ENCODE results near the gene RAB8B.

The RAB8B gene

DNA sequence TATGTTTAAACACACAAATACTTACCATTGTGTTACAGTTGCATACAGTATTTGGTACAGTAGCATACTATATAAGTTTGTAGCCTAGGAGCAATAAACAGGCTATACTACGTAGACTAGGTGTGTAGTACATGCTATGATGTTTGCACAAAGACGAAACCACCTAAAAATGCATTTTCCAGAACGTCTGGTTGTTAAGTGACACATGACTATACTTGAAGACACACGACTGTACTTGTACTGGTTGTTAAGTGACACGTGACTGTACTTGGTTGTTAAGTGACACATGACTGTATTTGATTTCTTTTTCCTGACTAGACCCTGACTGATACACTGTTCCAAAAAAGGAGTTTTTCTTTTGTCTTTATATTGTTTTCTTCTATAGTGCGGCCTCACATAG lies 34.1 kb downstream of the RAB8B start:
- no peak overlapping the region for H3K4me3 ChIP-seq (ENCODE audit: low read depth, low read length)
- TF ChIP-seq, protein P1, sequence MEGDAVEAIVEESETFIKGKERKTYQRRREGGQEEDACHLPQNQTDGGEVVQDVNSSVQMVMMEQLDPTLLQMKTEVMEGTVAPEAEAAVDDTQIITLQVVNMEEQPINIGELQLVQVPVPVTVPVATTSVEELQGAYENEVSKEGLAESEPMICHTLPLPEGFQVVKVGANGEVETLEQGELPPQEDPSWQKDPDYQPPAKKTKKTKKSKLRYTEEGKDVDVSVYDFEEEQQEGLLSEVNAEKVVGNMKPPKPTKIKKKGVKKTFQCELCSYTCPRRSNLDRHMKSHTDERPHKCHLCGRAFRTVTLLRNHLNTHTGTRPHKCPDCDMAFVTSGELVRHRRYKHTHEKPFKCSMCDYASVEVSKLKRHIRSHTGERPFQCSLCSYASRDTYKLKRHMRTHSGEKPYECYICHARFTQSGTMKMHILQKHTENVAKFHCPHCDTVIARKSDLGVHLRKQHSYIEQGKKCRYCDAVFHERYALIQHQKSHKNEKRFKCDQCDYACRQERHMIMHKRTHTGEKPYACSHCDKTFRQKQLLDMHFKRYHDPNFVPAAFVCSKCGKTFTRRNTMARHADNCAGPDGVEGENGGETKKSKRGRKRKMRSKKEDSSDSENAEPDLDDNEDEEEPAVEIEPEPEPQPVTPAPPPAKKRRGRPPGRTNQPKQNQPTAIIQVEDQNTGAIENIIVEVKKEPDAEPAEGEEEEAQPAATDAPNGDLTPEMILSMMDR (IDR thresholded peaks at IDR 0.05; ENCODE audit: low read depth, low read length), result no peak

DNA sequence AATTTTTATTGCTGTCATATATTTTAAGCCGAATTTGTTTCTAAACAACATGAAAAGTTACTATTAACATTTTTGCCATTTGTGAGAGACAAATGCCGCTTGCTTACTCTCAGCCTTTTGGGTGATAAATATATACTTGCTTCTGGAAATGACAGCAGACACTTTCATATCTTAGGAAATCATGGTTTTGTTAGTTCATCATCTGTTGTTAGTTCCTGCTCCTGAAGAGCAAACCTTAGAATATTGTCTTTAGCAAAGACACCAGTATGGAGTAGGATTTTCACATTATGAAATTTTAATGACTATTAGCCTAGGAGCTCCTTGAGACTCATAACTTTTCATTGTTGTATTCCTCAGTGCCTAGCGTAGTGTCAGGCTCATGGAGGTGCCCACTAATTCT lies 36.0 kb downstream of the RAB8B start:
- H3K4me3 ChIP-seq (ENCODE audit: low read depth, low read length), result no peak overlapping the region
- TF ChIP-seq, protein P1 (IDR thresholded peaks at IDR 0.05; ENCODE audit: low read depth, low read length), result no peak

- TF ChIP-seq, protein P1 (IDR thresholded peaks at IDR 0.05; ENCODE audit: low read depth, low read length), result no peak
- no peak overlapping the region for H3K4me3 ChIP-seq (ENCODE audit: low read depth, low read length)
Observed at GRCh38 chr15:63226155-63226883, 36.9 kb downstream of the RAB8B start.

DNA sequence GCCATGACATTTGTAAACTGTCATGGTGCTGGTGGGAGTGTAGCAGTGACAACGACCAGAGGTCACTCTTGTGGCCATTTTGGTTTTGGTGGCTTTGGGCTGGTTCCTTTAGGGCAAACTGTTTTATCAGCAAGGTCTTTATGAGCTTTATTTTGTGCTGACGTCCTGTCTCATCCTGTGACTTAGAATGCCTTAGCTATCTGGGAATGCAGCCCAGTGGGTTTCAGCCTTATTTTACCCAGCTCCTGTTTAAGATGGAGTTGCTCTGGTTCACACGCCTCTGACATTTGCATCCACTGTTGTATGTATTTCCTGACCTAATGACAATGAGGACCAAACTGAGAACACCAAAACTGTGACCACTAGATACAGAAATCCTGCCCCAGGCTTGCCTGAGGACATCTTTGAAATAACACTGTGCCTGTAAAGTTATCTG lies 37.6 kb downstream of the RAB8B start:
- no peak overlapping the region for H3K4me3 ChIP-seq (ENCODE audit: low read depth, low read length)
- TF ChIP-seq, protein P1 (IDR thresholded peaks at IDR 0.05; ENCODE audit: low read depth, low read length), result no peak

GRCh38 chr15:63227689-63228088 lies 38.3 kb downstream of the RAB8B start:
- no peak overlapping the region for H3K4me3 ChIP-seq (ENCODE audit: low read depth, low read length)
- TF ChIP-seq, protein P1 (IDR thresholded peaks at IDR 0.05; ENCODE audit: low read depth, low read length), result no peak

DNA sequence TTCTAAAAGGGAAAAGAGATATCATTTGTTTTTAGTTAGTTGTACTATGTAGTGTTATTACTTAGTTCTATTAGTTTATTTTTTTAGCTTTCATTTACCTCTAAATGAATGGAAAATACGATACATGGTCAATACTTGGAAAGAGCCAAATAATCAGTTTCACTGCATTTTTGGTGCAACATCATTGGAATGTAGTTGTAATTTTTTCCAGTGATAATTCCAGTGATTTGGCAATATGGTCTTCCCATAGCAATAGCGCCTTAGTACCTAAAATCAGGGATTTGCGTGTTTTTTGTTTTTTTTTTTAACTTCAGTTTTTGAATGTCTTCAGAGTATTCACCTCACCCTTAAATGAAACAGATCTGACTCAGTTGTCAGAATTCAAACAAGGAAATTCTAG lies 41.8 kb downstream of the RAB8B start:
- TF ChIP-seq, protein P1 (IDR thresholded peaks at IDR 0.05; ENCODE audit: low read depth, low read length), result no peak
- no peak overlapping the region for H3K4me3 ChIP-seq (ENCODE audit: low read depth, low read length)

DNA sequence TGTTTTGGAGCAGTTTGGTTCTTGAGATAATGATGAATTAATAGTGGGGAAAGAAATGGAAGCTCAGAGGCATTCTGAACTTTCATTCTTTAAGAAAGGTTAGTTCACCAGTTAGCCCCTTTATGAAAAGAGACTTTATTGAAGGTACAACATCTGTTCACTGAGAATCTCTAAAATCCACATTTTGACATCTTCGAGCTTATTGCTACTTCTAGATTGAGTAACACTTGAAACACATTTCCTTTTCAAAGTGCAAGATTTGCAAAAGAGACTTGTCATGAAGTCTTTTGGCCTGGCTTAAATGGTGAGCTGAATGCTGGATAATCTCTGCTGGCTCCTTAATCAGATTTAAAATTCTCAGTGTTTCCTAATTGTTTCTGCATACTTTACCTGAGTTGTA lies 42.3 kb downstream of the RAB8B start:
- no peak overlapping the region for H3K4me3 ChIP-seq (ENCODE audit: low read depth, low read length)
- TF ChIP-seq, protein P1 (IDR thresholded peaks at IDR 0.05; ENCODE audit: low read depth, low read length), result no peak
